Camera-type eye (tissue), 1 donor: ENCODE data around the gene TMEM119. TPM values are rescaled to one million over a fixed set of nuclear protein-coding genes. Genes with fewer than 3 reads are reported as not detected.

Experiments
- total RNA-seq: library from RNA; depleted of rRNA; stranded (reverse); fragments of >200 nt; gene quantifications from one replicate; pipeline ENCODE4 v1.2.3, GENCODE V29; 2014

TMEM119 gene
- total RNA-seq: 51.7 TPM

GRCh38 chr12:108597559-108598471, at the start of gene TMEM119:
TMEM119 (minus strand) TSS chr12:108598084; CDS start chr12:108592383, 5,701 bp downstream.

GRCh38 chr12:108633534-108634248, 35.8 kb upstream of the TMEM119 start, which contains the start of gene SELPLG:
SELPLG (minus strand) TSS chr12:108633894; CDS start chr12:108624307, 9,587 bp downstream.

GRCh38 chr12:108562348-108563135, 35.3 kb downstream of the TMEM119 start, which contains the start of gene ISCU:
ISCU (plus strand) TSS chr12:108562596; CDS start chr12:108562623, 27 bp downstream.

GRCh38 chr12:108560752-108561719, 36.8 kb downstream of the TMEM119 start, which contains the start of gene SART3:
SART3 (minus strand) TSS chr12:108561173; CDS start chr12:108561154, 19 bp downstream.

Other genes starting within 250 kb of the TMEM119 start
- 4.7 TPM for gene FICD, start 82.8 kb downstream of the TMEM119 start, total RNA-seq
- gene SART3, start 36.9 kb downstream of the TMEM119 start, total RNA-seq: 131 TPM
- gene ISCU, start 35.5 kb downstream of the TMEM119 start, total RNA-seq: 78.6 TPM
- gene SELPLG, start 35.8 kb upstream of the TMEM119 start, total RNA-seq: 2.9 TPM
- 127 TPM for gene CORO1C, start 133.4 kb upstream of the TMEM119 start, total RNA-seq